HG03442 (cell line): ENCODE data around the gene FAM107B.
A peak's percentile ranks its signal among the peaks of the same experiment; 100 is the strongest.

Experiments
- ATAC-seq: cut with Tn5 transposase; IDR thresholded peaks from one replicate; pipeline ENCODE4 v1.9.1; 2021; ENCODE audit warnings: mild to moderate bottlenecking, moderate library complexity; ENCODE audit not compliant: unreplicated experiment

The FAM107B gene

GRCh38 chr10:14585287-14586193 is 189.2 kb downstream of the FAM107B start:
- no peak for ATAC-seq

DNA sequence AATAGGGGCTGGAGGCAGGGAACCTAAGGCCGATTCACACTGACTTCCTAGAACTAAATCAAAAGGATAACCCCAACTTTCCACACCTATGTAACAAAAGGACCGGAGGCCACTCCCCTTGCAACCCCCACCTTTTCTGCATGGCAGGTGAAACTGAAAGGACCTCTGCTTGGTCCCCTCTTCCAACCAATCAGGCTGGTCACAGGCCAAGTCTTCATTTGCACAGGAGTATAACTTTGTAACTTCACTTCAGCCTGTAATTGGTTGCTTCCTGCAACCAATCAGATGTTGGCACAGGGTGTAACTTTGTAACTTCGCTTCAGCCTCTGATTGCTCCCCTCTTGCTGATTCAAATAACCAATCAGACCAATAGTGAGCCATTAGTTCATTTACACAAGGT is 190.0 kb downstream of the FAM107B start:
- no peak for ATAC-seq

DNA sequence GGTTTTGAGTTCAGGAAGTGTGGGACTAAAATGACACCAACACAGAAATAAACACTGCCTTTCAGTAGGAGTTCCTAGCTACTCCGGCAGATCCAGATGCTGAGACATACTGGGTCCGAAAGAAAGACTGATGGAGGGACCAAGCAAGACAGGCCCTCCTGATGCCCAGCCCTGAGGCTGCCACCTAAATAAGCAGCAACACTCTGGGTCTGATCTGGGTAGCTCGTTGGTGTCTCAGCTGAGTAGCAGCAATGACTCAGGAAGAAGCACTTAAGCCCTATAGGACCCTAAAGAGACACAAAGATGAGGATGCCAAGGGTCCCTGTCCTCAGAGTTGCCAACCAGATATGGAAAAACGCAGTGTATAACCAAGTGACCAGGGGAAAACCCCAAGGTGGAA is 190.7 kb downstream of the FAM107B start:
- no peak for ATAC-seq

- ATAC-seq: no peak
Observed at GRCh38 chr10:14583252-14583651, 191.4 kb downstream of the FAM107B start.

DNA sequence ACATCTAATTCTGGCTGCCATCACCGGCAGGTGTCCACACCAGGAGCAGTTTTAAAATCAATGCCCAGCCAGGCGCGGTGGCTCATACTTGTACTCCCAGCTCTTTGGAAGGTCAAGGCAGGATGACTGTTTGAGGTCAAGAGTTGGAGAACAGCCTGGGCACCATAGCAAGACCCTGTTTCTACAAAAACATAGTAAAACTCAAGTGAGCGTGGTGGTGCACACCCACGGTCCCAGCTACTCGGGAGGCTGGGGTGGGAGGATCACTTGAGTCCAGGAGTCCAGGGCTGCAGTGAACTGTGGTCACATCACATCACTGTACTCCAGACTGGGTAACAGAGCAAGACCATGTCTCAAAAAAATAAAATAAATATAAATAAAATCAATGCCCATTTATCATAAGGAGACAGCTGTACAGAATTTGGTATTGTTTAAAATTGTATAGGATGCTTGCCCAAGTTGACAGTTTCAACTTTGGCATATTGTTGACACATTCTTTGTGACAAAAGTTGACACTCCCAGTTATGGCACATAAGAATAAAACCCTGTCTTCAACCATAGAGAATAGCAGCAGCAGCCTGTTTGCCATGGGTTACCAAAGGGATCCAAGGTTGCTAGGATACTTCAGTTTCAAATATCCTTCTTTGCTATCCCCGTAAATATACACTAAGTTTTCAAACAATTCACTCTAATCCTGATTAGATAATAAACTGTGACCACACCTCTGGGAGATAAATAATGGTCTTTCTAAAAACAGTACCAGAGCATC is 193.0 kb downstream of the FAM107B start:
- no peak for ATAC-seq

DNA sequence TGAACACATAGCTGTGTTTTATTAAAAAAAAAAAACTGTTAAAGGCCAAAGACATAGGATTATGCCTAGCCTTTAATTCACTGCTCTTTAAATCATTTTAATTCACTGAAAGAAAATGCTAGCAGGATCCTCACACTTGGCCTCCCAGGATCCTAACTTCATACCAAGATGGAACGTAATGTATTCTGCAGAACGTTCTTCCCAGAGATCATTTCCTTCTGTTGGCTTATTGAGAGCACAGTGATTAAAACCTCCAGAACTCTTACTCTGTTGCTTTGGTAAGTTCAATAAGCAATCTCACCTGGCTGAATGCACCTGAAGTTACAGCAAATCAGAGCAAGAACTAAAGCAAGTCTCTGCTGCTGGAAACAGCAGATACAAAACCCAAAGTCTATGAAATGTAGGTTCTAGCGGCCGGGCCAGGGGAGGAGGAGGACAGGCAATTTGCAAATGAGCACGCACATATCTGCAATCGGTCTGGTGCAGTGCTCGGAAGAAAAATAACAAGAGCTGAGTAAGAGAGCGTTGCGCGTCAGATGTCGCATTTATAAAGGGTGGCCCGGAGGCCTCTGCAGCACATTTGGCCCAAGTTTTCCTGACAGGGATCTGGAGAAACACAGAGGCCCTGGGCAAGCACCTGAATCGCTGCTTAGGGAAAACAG is 193.9 kb downstream of the FAM107B start:
- no peak for ATAC-seq

DNA sequence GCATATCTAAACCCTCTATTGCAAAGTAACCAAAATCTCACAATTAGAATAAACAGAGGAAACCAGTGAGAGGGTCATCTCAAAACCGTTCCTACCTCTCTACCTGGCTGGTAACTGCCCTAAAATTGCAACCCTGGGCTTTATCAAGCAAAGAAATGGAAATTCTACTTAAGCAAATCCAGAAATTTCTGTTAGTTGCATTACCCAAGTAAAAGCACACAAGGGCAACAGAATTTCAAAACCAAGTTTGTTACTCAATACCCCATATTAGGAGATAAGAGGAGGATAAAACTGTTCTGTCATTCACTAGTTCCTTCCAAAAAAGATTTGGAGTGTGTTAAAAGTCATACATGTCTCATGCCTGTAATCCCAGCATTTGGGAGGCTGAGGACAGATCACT is 195.3 kb downstream of the FAM107B start:
- ATAC-seq: no peak

DNA sequence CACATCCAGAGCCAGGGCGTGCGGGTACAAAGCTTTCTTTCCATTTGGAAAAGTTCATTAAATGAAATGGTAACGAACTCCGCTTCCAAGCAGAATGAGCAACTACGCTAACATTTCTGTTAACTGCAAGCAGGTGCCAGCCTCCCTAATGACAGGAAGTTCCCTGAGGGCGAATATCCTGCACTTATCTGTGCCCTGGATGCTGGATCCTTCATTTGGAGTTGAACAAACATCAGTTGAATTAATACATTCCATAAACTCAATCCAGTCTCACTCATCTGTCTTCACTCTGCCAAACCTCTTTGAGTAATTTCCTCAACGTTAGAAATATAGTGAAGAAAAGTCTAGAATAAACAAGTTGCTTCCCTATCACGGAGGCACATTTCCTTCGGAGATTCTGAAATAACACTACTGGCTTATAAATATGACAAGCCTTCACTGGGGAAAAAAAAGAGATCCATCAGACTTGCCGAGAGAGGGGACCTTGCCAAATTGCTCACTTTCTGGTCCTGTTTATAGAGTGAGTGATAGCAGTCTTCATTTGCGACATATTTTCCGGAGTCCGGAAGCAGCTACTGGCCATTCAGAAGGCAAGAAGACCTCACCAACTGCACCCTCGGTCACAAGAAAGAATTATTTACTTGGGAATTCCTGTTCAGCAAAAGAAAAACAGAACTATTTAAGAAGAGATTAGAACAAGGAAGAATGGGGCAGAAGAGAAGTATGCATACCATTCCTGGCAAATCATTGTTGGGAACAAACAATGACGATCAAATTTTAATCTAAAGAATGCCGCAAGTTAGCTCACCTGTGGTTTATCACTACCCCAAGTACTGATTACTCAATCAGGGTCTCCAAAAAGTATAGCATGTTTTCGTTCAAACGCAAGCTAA is 196.4 kb downstream of the FAM107B start:
- ATAC-seq: no peak

GRCh38 chr10:14574885-14575284 is 199.8 kb downstream of the FAM107B start:
- ATAC-seq: no peak

DNA sequence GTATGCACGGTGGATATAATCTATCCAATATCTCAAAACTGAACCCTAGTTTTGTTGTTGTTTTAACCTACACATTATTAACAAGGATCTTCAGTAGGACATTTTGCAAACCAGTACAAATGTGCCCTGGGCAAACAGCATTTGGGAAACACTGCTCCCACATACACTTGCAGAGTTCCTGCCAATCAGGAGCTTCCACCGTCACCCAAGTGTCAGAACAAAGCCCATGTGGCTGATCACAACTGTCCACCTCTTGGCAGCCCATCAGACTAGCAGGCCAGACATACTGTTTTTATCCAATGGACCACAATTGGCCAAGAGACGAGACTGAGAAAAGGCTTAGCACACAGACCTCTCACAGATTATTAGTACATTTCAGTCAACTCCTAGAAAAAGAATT is 200.4 kb downstream of the FAM107B start:
- no peak for ATAC-seq

GRCh38 chr10:14573666-14574261 is 200.9 kb downstream of the FAM107B start:
- ATAC-seq: no peak

GRCh38 chr10:14572811-14573210 is 201.9 kb downstream of the FAM107B start:
- no peak for ATAC-seq

- ATAC-seq: peak; percentile 80
Observed at GRCh38 chr10:14571866-14572507, 202.7 kb downstream of the FAM107B start.

GRCh38 chr10:14570800-14571199 is 203.9 kb downstream of the FAM107B start:
- ATAC-seq: no peak

- no peak for ATAC-seq
Observed at GRCh38 chr10:14569274-14570060, 205.2 kb downstream of the FAM107B start.

DNA sequence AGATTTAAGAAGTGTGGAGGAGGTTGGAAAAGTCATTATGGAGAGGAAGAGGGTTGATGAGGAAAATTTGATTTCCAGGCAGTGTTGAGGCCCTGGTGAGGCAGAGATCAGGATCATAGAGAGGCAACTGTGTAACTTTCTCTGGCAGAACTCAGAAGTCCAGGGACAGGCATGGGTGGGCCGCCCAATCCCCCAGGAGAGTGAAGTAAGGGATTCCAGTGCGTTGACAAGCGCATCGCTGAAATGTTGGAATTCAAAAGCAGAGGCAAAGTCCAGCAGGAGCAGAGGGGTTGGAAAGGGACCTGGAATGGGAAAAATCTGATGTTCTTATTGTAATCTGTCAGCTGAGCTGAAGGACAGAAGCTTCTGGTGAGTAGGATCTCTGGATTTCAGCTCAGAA is 207.3 kb downstream of the FAM107B start:
- ATAC-seq: no peak

DNA sequence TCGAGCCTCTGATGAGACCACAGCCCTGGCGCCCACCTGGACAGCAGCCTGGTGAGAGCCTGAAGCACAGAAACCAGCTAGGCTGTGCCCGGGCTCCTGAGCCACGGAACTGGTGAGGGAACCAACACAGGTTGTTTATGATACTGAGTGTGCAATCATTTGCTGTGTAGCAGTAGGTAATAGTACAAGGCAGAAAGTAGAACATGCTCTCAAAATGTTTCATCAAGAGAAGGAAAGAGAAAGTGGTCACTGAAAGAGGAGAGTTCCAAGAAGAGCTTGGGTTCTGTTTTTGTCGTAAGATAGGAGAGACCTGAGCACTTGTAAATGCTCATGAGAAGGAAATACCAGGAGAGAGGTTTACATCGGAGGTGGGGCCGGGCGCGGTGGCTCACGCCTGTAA is 208.2 kb downstream of the FAM107B start:
- ATAC-seq: no peak

GRCh38 chr10:14565199-14565598 is 209.5 kb downstream of the FAM107B start:
- no peak for ATAC-seq

- ATAC-seq: no peak
Observed at GRCh38 chr10:14564268-14564744, 210.4 kb downstream of the FAM107B start.
